ENCODE results near the gene CACNA1C.

DNA sequence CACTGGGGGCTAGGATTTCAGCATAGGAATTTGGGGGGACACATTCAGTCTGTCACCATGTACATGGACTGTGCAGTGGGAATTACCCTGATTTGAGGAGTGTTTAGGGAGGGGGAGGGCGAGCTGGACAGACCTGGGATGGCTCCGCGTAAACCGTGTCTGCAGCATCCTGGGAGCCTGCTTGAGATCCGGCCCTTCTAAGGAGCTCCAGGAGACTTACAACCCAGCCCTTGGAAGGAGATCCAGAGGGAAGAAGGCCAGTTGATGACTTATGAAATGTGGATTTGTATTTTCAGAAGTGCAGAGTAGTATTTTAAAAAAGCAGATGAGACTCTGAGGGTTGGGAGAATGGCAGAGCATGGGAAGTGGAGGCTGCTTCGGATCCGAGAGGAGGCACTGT, 153.2 kb downstream of the CACNA1C start:
- TF ChIP-seq POLR2A (IDR thresholded peaks at IDR 0.05) (no peak), EP300 (IDR thresholded peaks at IDR 0.05) (no peak)
- TF ChIP-seq, protein P1, sequence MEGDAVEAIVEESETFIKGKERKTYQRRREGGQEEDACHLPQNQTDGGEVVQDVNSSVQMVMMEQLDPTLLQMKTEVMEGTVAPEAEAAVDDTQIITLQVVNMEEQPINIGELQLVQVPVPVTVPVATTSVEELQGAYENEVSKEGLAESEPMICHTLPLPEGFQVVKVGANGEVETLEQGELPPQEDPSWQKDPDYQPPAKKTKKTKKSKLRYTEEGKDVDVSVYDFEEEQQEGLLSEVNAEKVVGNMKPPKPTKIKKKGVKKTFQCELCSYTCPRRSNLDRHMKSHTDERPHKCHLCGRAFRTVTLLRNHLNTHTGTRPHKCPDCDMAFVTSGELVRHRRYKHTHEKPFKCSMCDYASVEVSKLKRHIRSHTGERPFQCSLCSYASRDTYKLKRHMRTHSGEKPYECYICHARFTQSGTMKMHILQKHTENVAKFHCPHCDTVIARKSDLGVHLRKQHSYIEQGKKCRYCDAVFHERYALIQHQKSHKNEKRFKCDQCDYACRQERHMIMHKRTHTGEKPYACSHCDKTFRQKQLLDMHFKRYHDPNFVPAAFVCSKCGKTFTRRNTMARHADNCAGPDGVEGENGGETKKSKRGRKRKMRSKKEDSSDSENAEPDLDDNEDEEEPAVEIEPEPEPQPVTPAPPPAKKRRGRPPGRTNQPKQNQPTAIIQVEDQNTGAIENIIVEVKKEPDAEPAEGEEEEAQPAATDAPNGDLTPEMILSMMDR (IDR thresholded peaks at IDR 0.05) = no peak

Data from tibial nerve (tissue), 4 donors.